ENCODE data around the gene SYTL1.
"Not testable (repeated sequence)": the region's sequence is repeated elsewhere in the genome, so short reads cannot be mapped to it uniquely, and the experiment has no call there.

Gene SYTL1

GRCh38 chr1:27381969-27382762 is 40.3 kb downstream of the SYTL1 start:
- DNase-seq, result no peak

- DNase-seq, result peak in 2 of 56 donors; percentile 39 to 56
Observed at GRCh38 chr1:27383039-27383605, 41.3 kb downstream of the SYTL1 start, which contains the start of gene CD164L2. CD164L2 (minus strand) TSS chr1:27383333; CDS start chr1:27383239, 94 bp downstream.

GRCh38 chr1:27383661-27384060 is 41.8 kb downstream of the SYTL1 start:
- DNase-seq, result no peak

- DNase-seq, result not testable (repeated sequence)
Observed at GRCh38 chr1:27384797-27385196, 43.0 kb downstream of the SYTL1 start.

GRCh38 chr1:27388337-27389005 is 46.6 kb downstream of the SYTL1 start:
- peak in 13 of 56 donors; percentile 8 to 56 (median 13) for DNase-seq

- peak in 31 of 56 donors; percentile 8 to 83 (median 42) for DNase-seq
Observed at GRCh38 chr1:27391511-27392095, 49.8 kb downstream of the SYTL1 start.

- DNase-seq, result peak in 54 of 56 donors; percentile 35 to 91 (median 74)
Observed at GRCh38 chr1:27392096-27392777, 50.4 kb downstream of the SYTL1 start, which contains the start of gene GPR3. GPR3 (plus strand) TSS chr1:27392622; CDS start chr1:27393799, 1,177 bp downstream.

- DNase-seq, result peak in 3 of 56 donors; percentile 19 to 26 (median 24)
Observed at GRCh38 chr1:27392778-27393635, 51.2 kb downstream of the SYTL1 start.

GRCh38 chr1:27393641-27394281 is 51.9 kb downstream of the SYTL1 start:
- no peak for DNase-seq

GRCh38 chr1:27394282-27394658 is 52.4 kb downstream of the SYTL1 start:
- no peak for DNase-seq

GRCh38 chr1:27394925-27395324 is 53.1 kb downstream of the SYTL1 start:
- DNase-seq, result no peak

- peak in 44 of 56 donors; percentile 14 to 80 (median 48) for DNase-seq
Observed at GRCh38 chr1:27395441-27396195, 53.8 kb downstream of the SYTL1 start.

- no peak for DNase-seq
Observed at GRCh38 chr1:27397110-27397509, 55.3 kb downstream of the SYTL1 start.

GRCh38 chr1:27397749-27398148 is 55.9 kb downstream of the SYTL1 start:
- no peak for DNase-seq

- DNase-seq, result no peak
Observed at GRCh38 chr1:27398405-27399149, 56.8 kb downstream of the SYTL1 start.

GRCh38 chr1:27399251-27400025 is 57.6 kb downstream of the SYTL1 start:
- peak in 3 of 56 donors; percentile 7 to 52 (median 17) for DNase-seq
